Measurements from ENCODE around the gene TAS1R3.

The TAS1R3 gene

GRCh38 chr1:1335283-1335682 lies 4.2 kb downstream of the TAS1R3 start:
- ChIA-PET CTCF (interaction anchor here (0.8 to 1.5 kb wide), 3 partner anchors 8 to 39 kb away, joined by 3 to 4 read pairs (median 3); no protein-coding TSS in a partner anchor), POLR2A (no interaction called here)
- TF ChIP-seq, protein P1, sequence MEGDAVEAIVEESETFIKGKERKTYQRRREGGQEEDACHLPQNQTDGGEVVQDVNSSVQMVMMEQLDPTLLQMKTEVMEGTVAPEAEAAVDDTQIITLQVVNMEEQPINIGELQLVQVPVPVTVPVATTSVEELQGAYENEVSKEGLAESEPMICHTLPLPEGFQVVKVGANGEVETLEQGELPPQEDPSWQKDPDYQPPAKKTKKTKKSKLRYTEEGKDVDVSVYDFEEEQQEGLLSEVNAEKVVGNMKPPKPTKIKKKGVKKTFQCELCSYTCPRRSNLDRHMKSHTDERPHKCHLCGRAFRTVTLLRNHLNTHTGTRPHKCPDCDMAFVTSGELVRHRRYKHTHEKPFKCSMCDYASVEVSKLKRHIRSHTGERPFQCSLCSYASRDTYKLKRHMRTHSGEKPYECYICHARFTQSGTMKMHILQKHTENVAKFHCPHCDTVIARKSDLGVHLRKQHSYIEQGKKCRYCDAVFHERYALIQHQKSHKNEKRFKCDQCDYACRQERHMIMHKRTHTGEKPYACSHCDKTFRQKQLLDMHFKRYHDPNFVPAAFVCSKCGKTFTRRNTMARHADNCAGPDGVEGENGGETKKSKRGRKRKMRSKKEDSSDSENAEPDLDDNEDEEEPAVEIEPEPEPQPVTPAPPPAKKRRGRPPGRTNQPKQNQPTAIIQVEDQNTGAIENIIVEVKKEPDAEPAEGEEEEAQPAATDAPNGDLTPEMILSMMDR (IDR thresholded peaks at IDR 0.05; ENCODE audit: insufficient read depth, low read length, missing control alignments) = no peak
- DNase-seq (ENCODE audit: low read depth, low spot score) = no peak
- no peak overlapping the region for H3K4me3 ChIP-seq (ENCODE audit: low read depth, low read length)

DNA sequence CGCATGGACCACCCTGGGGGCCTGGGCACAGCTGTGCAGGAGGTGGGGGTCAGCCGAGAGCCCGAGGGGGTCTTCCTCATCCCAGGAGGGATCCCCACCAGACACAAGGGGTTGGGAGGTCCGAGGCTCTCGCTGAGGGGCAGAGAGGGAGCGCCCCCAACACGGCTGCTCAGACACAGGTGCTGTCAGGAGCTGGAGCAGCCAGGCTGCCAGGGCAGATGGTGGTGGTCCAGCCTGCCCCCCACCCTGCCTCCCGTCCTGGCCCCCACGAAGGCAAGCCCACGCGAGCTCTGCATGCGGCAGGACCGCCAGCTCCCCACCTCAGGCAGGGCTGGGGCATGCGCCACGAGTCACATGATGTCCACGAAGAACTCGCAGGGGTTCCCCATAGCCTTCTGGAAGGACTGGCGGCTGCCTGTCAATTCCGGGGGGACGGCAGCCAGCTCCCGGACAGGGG lies 4.7 kb downstream of the TAS1R3 start:
- CTCF ChIA-PET = interaction anchor here (0.8 to 1.5 kb wide), 3 partner anchors 8 to 38 kb away, joined by 3 to 4 read pairs (median 3); no protein-coding TSS in a partner anchor
- no peak overlapping the region for H3K4me3 ChIP-seq (ENCODE audit: low read depth, low read length)
- no peak for DNase-seq (ENCODE audit: low read depth, low spot score)
- TF ChIP-seq, protein P1 (IDR thresholded peaks at IDR 0.05; ENCODE audit: insufficient read depth, low read length, missing control alignments) = no peak
- POLR2A ChIA-PET = no interaction called here

DNA sequence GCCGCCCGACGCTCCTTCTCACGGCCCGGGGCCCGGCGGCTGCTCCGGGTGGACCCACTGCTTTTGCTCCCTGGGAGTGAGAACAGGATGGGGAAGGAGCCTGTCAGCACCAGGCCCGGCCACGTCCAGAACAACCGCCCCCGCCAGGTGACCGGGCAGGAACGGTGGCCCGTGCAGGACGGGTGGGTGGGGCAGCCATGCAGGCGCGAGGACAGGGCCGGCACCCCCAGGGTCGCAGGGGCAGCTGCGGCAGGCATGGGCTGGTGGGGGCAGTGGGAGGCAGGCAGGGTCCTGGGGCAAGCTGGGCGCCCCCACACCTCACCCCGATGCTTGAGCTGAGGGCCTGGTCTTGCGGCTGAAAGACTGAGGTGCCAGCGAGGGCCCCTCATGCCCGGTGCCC lies 5.4 kb downstream of the TAS1R3 start:
- CTCF ChIA-PET = no interaction called here
- POLR2A ChIA-PET = no interaction called here
- no peak overlapping the region for H3K4me3 ChIP-seq (ENCODE audit: low read depth, low read length)
- TF ChIP-seq, protein P1 (IDR thresholded peaks at IDR 0.05; ENCODE audit: insufficient read depth, low read length, missing control alignments) = no peak
- DNase-seq (ENCODE audit: low read depth, low spot score) = no peak

DNA sequence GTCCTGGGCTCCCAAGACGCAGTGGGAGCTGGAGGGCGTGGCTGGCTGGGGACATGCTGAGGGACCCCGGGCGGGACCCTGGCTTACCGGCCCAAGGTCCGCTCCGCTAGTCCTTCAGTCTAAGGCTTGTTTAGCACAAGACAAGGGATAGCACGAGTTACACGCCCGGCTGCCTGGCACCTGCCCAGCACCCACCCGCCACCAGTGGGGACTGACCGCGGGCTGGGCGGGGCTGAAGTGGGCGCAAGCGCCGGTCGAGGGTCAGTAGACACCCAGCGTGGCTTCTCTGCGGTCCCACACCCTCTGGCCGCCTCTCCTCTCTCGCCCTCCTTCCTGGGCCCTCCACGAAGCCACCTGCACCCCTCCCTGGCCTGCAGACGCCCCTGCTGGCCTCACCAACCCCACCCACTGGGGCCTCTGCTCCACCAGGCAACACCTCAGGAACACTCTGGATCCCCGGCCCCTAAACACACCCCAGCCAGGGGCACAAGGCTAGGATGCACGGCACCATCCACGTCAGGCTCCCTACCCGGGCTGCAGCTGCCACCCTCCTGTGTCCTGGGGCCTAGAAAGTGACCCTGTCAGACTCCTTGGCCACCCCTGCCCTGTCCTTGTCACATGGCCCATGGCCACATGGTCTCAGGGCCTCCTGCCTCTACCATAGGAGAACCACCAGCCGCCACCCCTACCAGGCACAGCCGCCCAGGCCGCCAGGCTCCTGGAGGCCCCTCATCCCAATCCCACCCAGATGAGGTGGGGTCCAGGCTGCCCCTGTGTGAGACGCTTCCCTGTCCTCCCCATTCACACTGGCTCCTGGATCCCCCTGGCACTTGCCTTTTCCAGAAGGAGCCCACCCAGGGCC lies 6.1 kb downstream of the TAS1R3 start:
- ChIA-PET CTCF (no interaction called here), POLR2A (no interaction called here)
- TF ChIP-seq, protein P1 (IDR thresholded peaks at IDR 0.05; ENCODE audit: insufficient read depth, low read length, missing control alignments) = no peak
- no peak for DNase-seq (ENCODE audit: low read depth, low spot score)
- no peak overlapping the region for H3K4me3 ChIP-seq (ENCODE audit: low read depth, low read length)

GRCh38 chr1:1337793-1338147 lies 6.7 kb downstream of the TAS1R3 start:
- DNase-seq (ENCODE audit: low read depth, low spot score) = no peak
- H3K4me3 ChIP-seq (ENCODE audit: low read depth, low read length) = no peak overlapping the region
- ChIA-PET CTCF (no interaction called here), POLR2A (no interaction called here)
- TF ChIP-seq, protein P1 (IDR thresholded peaks at IDR 0.05; ENCODE audit: insufficient read depth, low read length, missing control alignments) = no peak

DNA sequence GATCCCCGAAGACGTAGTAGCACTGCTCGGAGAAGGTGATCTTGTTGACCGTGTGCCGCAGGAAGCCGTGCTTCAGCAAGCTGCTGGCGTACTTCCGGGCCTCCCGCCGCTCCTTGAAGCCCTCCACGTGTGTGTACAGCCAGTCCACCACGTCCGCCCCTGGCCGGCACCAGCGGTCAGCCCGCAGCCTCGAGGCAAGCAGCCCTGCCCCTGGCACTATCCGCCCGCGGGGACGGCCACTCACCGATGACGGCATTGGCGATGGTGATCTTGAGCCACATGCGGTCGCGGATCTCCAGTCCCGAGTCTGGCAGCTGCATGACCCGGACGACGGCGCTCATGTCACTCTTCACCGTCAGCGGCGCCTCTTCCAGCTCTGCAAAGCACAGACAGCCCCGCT lies 7.2 kb downstream of the TAS1R3 start:
- ChIA-PET POLR2A (no interaction called here), CTCF (interaction anchor here (1.1 kb wide), 1 partner anchor 10 kb away, joined by 4 read pairs; no protein-coding TSS in a partner anchor)

More for the DNA sequence above, 7.2 kb downstream of the TAS1R3 start:
- TF ChIP-seq, protein P1 (IDR thresholded peaks at IDR 0.05; ENCODE audit: insufficient read depth, low read length, missing control alignments) = no peak
- no peak for DNase-seq (ENCODE audit: low read depth, low spot score)
- H3K4me3 ChIP-seq (ENCODE audit: low read depth, low read length) = no peak overlapping the region

All from AG04449 (cell line).